GM12875 (cell line): ENCODE measurements around the gene MGMT.

Experiments used
- H3K4me3 ChIP-seq: one replicate; pipeline ENCODE4 v1.5.1; 2011; ENCODE audit warnings: low read depth, low read length, control low read depth
- CTCF ChIP-seq: IDR thresholded peaks from 2 replicates; pipeline ENCODE4 v1.5.1; 2011; ENCODE audit warnings: low read depth, mild to moderate bottlenecking, control low read depth, inconsistent platforms, low read length, moderate library complexity, borderline replicate concordance; ENCODE audit not compliant: insufficient read depth

Gene MGMT

GRCh38 chr10:129654461-129654860 lies 187.4 kb downstream of the MGMT start:
- H3K4me3 ChIP-seq, result no peak overlapping the region
- no peak for TF ChIP-seq CTCF

- H3K4me3 ChIP-seq, result no peak overlapping the region
- no peak for TF ChIP-seq CTCF
Observed at GRCh38 chr10:129655007-129655678, 188.1 kb downstream of the MGMT start.

GRCh38 chr10:129655679-129656031 lies 188.6 kb downstream of the MGMT start:
- no peak overlapping the region for H3K4me3 ChIP-seq
- no peak for TF ChIP-seq CTCF

GRCh38 chr10:129656642-129657041 lies 189.6 kb downstream of the MGMT start:
- H3K4me3 ChIP-seq, result no peak overlapping the region
- no peak for TF ChIP-seq CTCF

- no peak overlapping the region for H3K4me3 ChIP-seq
- no peak for TF ChIP-seq CTCF
Observed at GRCh38 chr10:129657297-129658017, 190.4 kb downstream of the MGMT start.

GRCh38 chr10:129658376-129659072 lies 191.5 kb downstream of the MGMT start:
- H3K4me3 ChIP-seq, result no peak overlapping the region
- TF ChIP-seq CTCF, result peak; percentile 32; the same call in 1 of the 2 replicates
